GM18511 (cell line): ENCODE data around the gene ABCC3.

ENCODE experiments used
- ATAC-seq: cut with Tn5 transposase; IDR thresholded peaks from one replicate; pipeline ENCODE4 v1.9.1; 2021; ENCODE audit warnings: mild to moderate bottlenecking, moderate library complexity; ENCODE audit not compliant: unreplicated experiment

ABCC3 gene

GRCh38 chr17:50728881-50729765 is 94.4 kb downstream of the ABCC3 start:
- no peak for ATAC-seq

GRCh38 chr17:50731575-50732460 is 97.1 kb downstream of the ABCC3 start:
- ATAC-seq = no peak

GRCh38 chr17:50735287-50735686 is 100.6 kb downstream of the ABCC3 start:
- ATAC-seq = no peak

DNA sequence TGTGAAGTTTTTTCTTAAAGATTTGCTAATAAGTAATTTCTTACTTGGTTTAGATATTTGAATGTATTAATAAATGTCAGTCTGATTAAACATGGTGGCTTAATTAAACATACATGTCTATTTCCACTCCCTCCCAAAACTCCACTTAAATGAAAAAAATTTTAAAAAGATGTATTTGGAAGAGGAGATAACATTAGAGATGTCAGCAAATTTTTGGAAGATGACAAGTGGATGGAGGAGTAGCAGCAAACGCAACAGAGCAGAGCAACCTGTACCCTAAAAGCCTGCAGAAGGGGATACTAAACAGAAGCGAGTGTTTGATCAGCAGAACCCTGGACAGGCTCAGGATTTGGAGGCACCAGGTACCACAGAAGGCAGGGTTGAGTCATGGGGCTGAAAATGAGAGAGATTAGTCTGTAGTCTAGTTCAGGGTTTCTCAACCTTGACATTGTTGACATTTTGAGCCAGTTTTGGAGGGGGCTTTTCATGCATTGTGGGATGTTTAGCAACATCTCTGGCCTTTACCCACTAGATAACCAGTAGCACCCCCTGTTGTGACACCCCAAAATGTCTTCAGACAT is 102.5 kb downstream of the ABCC3 start:
- no peak for ATAC-seq

DNA sequence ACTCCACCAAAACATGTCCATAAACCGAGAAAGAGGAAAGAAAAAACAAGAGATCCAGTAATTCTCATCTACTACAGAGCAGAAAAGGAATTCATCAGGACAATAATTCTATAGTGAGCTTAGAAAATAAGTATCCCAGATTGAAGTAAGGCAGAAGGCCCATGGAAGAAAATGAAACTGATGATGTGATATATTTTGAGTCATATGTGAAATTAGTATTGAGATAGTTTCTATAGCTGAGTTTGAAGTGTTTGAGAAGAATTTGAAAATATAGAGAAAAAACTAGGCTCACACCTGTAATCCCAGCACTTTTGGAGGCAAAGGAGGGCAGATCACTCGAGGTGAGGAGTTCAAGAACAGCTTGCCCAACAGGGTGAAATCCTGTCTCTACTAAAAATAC is 104.4 kb downstream of the ABCC3 start:
- no peak for ATAC-seq
